ENCODE measurements around the gene ANKDD1A.

The ANKDD1A gene

DNA sequence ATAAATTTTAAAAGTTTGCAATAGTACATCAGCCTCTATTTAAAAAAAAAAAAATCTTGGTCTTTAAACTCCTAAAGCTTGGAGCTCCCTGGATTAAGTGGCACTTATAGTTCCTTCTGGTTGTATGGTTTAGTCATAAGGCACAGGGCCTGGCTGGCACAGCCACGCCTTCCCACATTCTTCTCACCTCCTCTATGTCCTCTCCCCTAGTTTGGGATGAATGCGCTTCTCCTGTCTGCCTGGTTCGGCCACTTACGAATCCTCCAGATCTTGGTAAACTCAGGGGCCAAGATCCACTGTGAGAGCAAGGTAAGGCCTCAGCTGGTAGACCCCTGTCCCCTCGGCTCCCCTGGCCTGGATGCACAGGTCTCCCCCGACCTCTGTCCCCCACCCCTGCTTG, 10.0 kb downstream of the ANKDD1A start:
- DNase-seq = no peak
- Histone ChIP-seq H3K27me3 (ENCODE audit: insufficient read depth, low read depth, severe bottlenecking) (no peaks in the 10 kb centered on the region), H3K4me3 (ENCODE audit: low read depth, low read length) (no peak overlapping the region), H3K9me3 (ENCODE audit: severe bottlenecking) (no peaks in the 10 kb centered on the region), H3K27ac (no peak overlapping the region), H3K36me3 (no peaks in the 10 kb centered on the region)
- TF ChIP-seq, protein P1, sequence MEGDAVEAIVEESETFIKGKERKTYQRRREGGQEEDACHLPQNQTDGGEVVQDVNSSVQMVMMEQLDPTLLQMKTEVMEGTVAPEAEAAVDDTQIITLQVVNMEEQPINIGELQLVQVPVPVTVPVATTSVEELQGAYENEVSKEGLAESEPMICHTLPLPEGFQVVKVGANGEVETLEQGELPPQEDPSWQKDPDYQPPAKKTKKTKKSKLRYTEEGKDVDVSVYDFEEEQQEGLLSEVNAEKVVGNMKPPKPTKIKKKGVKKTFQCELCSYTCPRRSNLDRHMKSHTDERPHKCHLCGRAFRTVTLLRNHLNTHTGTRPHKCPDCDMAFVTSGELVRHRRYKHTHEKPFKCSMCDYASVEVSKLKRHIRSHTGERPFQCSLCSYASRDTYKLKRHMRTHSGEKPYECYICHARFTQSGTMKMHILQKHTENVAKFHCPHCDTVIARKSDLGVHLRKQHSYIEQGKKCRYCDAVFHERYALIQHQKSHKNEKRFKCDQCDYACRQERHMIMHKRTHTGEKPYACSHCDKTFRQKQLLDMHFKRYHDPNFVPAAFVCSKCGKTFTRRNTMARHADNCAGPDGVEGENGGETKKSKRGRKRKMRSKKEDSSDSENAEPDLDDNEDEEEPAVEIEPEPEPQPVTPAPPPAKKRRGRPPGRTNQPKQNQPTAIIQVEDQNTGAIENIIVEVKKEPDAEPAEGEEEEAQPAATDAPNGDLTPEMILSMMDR (IDR thresholded peaks at IDR 0.05; ENCODE audit: low read depth, low read length) = no peak

DNA sequence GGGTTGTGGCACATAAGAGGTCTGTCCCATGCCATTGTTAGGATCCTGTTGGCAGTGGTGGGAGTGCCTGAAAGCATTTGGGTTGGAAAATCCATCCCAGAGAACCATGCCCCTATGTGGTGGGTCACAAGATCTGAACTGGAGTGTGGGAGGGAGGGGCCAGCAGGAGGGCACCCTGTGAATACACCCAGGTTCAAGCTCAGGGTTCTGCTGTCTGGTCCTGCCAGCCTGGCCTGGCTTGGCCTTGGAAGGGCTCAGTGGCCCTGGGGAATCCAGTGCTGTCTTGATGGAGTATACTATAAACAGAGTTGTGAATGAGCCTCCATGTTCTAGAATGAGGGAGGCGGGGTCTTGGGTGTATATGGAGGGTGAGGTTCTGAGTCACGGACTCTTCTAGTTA, 11.8 kb downstream of the ANKDD1A start:
- H3K27me3 ChIP-seq (ENCODE audit: insufficient read depth, low read depth, severe bottlenecking) = no peaks in the 10 kb centered on the region
- H3K27ac ChIP-seq = no peak overlapping the region
- TF ChIP-seq, protein P1 (IDR thresholded peaks at IDR 0.05; ENCODE audit: low read depth, low read length) = no peak

DNA sequence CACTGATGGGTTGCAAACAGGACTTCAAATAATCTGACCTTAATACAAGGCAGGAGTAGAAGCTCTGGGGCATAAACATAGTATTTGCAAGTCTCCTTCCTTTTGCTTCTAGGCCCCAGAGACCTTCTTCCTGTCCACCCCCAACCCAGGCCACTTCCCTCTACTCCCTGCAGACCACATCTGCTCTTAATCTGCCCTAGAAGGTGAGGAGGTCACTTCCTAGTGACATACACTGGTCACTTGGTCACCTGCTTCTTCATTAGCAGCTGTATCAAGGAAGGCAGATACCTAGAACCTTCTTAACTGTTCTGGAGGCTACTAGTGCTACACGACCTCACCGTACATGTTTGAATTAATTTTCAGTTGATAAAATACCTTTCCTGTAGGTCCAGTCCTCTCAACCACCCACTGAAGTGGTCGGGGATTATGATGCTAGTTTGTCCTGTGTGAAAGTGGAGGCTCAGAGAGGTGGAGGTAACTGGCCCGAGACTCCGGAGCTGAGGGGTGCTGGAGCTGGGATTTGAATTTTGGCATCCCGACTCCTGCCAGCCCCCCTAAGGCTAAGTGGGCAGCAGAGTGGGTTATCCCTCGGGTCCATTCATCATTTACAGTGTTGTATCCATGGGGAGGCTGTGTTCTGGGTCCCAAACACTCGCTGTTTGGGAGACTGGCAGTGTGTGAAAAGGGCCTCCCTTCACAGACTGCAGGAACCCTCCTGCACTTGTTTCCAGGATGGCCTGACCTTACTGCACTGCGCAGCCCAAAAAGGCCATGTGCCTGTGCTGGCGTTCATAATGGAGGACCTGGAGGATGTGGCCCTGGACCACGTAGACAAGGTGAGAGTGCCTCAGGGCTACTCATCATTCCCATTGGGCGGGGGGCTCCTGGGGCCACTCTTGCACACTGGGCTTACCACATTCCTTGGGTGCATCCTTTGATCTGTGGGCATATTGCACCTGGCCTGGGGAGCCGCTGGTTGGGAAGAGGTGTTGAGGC, 13.9 kb downstream of the ANKDD1A start:
- no peak for DNase-seq
- Histone ChIP-seq H3K4me3 (ENCODE audit: low read depth, low read length) (no peak overlapping the region), H3K36me3 (no peaks in the 10 kb centered on the region), H3K9me3 (ENCODE audit: severe bottlenecking) (no peaks in the 10 kb centered on the region), H3K27ac (no peak overlapping the region), H3K27me3 (ENCODE audit: insufficient read depth, low read depth, severe bottlenecking) (no peaks in the 10 kb centered on the region)
- TF ChIP-seq, protein P1 (IDR thresholded peaks at IDR 0.05; ENCODE audit: low read depth, low read length) = no peak

More for the DNA sequence above, 11.8 kb downstream of the ANKDD1A start:
- no peaks in the 10 kb centered on the region for H3K9me3 ChIP-seq (ENCODE audit: severe bottlenecking)
- H3K4me3 ChIP-seq (ENCODE audit: low read depth, low read length) = no peak overlapping the region
- H3K36me3 ChIP-seq = no peaks in the 10 kb centered on the region
- no peak for DNase-seq

DNA sequence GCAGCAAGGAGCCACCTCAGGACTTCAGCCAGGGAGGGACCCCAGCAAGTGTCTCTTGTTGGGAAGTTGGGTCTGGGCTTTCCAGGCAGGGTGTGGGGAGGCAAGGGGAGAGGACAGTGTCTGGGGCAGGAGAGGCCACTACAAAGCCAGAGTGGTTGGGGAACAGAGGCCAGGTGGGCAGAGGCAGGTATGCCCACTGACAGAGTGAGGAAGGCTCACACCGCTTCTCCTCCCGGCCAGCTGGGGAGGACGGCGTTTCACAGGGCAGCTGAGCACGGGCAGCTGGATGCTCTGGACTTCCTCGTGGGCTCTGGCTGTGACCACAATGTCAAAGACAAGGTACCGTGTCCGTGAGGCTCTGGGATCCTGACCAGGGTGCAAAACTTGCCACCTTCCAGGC, 15.0 kb downstream of the ANKDD1A start:
- no peak for DNase-seq
- TF ChIP-seq, protein P1 (IDR thresholded peaks at IDR 0.05; ENCODE audit: low read depth, low read length) = no peak
- Histone ChIP-seq H3K27me3 (ENCODE audit: insufficient read depth, low read depth, severe bottlenecking) (no peaks in the 10 kb centered on the region), H3K36me3 (no peaks in the 10 kb centered on the region), H3K9me3 (ENCODE audit: severe bottlenecking) (no peaks in the 10 kb centered on the region), H3K4me3 (ENCODE audit: low read depth, low read length) (no peak overlapping the region), H3K27ac (no peak overlapping the region)

DNA sequence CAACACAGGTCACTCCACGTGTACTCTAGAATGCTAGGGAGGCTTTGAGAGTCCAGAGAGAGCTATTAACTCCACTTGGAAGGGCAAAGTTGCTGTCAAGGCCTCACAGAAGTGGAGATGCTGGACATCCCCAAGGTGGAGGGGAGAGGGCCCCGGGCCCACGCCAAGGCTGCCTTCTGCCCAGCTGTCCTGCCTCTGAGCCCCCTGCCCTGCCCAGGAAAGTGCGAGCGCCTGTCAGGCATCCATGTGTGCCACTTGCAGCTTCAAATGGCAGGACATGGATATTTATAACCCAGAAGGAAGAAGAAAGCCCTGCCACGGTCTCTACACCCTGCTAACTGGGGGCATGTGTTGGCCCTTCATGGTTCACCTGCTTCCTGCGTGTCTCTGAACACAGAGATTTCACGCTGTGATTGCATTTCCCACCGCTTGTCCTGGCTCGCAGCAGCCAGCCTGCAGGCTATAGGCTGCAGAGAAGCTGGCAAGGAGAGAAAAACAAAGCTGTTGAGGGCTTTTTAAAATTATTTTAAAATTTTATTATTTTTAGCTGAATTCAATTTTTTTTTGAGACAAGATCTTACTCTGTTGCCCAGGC, 17.0 kb downstream of the ANKDD1A start:
- TF ChIP-seq, protein P1 (IDR thresholded peaks at IDR 0.05; ENCODE audit: low read depth, low read length) = no peak
- no peak for DNase-seq
- Histone ChIP-seq H3K36me3 (no peaks in the 10 kb centered on the region), H3K27me3 (ENCODE audit: insufficient read depth, low read depth, severe bottlenecking) (no peaks in the 10 kb centered on the region), H3K4me3 (ENCODE audit: low read depth, low read length) (no peak overlapping the region), H3K27ac (no peak overlapping the region), H3K9me3 (ENCODE audit: severe bottlenecking) (no peaks in the 10 kb centered on the region)
